ENCODE data around the gene TBCK.

DNA sequence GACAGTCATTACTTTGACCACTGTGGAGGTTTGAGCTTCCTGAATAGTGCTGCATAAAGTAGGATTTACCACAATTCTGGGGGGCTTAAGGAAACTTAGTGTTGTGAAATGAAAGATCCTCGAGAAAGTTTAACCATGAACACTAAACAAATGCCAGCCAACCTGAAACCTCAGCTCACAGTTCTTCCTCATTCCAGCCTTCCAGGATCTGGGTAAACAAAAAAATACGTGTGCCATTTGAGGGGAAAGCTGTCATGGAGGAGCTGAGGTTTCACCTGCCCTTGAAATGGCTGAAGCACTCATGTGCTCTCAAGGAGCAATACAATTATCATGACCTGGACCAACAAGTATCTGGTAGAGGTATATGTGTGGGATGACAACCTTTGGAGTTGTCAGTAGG is 278.0 kb downstream of the TBCK start:
- TF ChIP-seq, protein P1, sequence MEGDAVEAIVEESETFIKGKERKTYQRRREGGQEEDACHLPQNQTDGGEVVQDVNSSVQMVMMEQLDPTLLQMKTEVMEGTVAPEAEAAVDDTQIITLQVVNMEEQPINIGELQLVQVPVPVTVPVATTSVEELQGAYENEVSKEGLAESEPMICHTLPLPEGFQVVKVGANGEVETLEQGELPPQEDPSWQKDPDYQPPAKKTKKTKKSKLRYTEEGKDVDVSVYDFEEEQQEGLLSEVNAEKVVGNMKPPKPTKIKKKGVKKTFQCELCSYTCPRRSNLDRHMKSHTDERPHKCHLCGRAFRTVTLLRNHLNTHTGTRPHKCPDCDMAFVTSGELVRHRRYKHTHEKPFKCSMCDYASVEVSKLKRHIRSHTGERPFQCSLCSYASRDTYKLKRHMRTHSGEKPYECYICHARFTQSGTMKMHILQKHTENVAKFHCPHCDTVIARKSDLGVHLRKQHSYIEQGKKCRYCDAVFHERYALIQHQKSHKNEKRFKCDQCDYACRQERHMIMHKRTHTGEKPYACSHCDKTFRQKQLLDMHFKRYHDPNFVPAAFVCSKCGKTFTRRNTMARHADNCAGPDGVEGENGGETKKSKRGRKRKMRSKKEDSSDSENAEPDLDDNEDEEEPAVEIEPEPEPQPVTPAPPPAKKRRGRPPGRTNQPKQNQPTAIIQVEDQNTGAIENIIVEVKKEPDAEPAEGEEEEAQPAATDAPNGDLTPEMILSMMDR (IDR thresholded peaks at IDR 0.05; ENCODE audit: low read length), result no peak
- TF ChIP-seq EZH2 (IDR thresholded peaks at IDR 0.05; ENCODE audit: borderline replicate concordance, low read length), result no peak
